Ishikawa (cell line): ENCODE results near the gene TAF1A.

Experiments
- CEBPB ChIP-seq: IDR thresholded peaks from 2 replicates; pipeline ENCODE4 v1.6.1; 2012
- CREB1 ChIP-seq: IDR thresholded peaks from 2 replicates; pipeline ENCODE4 v1.6.1; 2012; ENCODE audit warnings: low read depth
- EGR1 ChIP-seq: IDR thresholded peaks from 2 replicates; pipeline ENCODE4 v1.6.1; 2012
- EP300 ChIP-seq: IDR thresholded peaks from 2 replicates; pipeline ENCODE4 v1.6.1; 2012; ENCODE audit warnings: borderline replicate concordance
- FOXM1 ChIP-seq: IDR thresholded peaks from 2 replicates; pipeline ENCODE4 v1.6.1; 2012; ENCODE audit warnings: low read depth, borderline replicate concordance
- NFIC ChIP-seq: IDR thresholded peaks from 2 replicates; pipeline ENCODE4 v1.6.1; 2012
- RAD21 ChIP-seq: IDR thresholded peaks from 2 replicates; pipeline ENCODE4 v1.6.1; 2012; ENCODE audit warnings: low read depth
- TAF1 ChIP-seq: IDR thresholded peaks from 2 replicates; pipeline ENCODE4 v1.6.1; 2012; ENCODE audit warnings: low read depth, mild to moderate bottlenecking
- TCF12 ChIP-seq: IDR thresholded peaks from 2 replicates; pipeline ENCODE4 v1.6.1; 2012; ENCODE audit warnings: low read depth
- TEAD4 ChIP-seq: IDR thresholded peaks from 2 replicates; pipeline ENCODE4 v1.6.1; 2012
- YY1 ChIP-seq: IDR thresholded peaks from 2 replicates; pipeline ENCODE4 v1.6.1; 2012; ENCODE audit warnings: low read depth
- ZBTB7A ChIP-seq: IDR thresholded peaks from 2 replicates; pipeline ENCODE4 v1.6.1; 2012; ENCODE audit warnings: low read depth
- TF ChIP-seq, protein P1 (sequence below): IDR thresholded peaks from 2 replicates; pipeline ENCODE4 v1.6.1; 2012
- TF ChIP-seq, protein P2 (sequence below): IDR thresholded peaks from 2 replicates; pipeline ENCODE4 v1.6.1; 2012
- TF ChIP-seq, protein P3 (sequence below): IDR thresholded peaks from 2 replicates; pipeline ENCODE4 v1.6.1; 2012; ENCODE audit warnings: low read depth, mild to moderate bottlenecking

TAF1A gene

DNA sequence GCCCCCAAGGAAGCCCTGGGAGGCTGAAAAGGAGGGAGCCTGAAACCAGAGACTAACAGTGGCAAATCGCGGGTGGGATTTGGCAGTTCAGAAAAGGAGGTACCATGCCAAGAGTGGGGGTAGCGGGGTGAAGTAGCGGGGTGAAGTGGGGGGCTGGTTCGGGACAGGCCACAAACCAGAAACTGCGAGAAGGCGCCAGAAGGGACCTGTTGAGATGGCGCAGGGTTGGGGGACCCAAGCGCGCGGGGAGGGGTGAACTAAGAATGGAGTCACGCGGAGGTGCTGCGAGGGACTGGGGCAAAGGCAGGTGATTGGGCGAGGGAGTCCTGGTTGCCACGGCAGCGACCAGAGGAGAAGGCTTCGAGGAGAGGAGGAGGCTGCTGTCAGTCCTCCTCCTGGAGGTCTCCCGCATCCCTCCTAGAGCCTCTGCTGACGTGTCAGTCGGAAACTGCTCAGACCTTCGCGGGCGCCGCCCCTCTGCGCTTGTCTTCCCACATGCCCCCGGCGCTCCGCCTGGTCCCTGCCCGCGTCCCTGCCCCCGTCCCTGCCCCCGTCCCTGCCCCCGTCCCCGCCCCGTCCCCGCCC lies 27.7 kb upstream of the TAF1A start:
- TF ChIP-seq, protein P1, sequence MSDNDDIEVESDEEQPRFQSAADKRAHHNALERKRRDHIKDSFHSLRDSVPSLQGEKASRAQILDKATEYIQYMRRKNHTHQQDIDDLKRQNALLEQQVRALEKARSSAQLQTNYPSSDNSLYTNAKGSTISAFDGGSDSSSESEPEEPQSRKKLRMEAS = peak; percentile 40; the same call in 1 of the 2 replicates
- TF ChIP-seq TAF1 (no peak), YY1 (no peak), ZBTB7A (0 out of 2 replicates have a peak, but pooled peaks have one; percentile 38), TCF12 (no peak), CEBPB (no peak), EGR1 (no peak), TEAD4 (no peak)
- TF ChIP-seq, protein P2, sequence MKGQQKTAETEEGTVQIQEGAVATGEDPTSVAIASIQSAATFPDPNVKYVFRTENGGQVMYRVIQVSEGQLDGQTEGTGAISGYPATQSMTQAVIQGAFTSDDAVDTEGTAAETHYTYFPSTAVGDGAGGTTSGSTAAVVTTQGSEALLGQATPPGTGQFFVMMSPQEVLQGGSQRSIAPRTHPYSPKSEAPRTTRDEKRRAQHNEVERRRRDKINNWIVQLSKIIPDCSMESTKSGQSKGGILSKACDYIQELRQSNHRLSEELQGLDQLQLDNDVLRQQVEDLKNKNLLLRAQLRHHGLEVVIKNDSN = peak; percentile 57; the same call in 1 of the 2 replicates
- TF ChIP-seq, protein P3, sequence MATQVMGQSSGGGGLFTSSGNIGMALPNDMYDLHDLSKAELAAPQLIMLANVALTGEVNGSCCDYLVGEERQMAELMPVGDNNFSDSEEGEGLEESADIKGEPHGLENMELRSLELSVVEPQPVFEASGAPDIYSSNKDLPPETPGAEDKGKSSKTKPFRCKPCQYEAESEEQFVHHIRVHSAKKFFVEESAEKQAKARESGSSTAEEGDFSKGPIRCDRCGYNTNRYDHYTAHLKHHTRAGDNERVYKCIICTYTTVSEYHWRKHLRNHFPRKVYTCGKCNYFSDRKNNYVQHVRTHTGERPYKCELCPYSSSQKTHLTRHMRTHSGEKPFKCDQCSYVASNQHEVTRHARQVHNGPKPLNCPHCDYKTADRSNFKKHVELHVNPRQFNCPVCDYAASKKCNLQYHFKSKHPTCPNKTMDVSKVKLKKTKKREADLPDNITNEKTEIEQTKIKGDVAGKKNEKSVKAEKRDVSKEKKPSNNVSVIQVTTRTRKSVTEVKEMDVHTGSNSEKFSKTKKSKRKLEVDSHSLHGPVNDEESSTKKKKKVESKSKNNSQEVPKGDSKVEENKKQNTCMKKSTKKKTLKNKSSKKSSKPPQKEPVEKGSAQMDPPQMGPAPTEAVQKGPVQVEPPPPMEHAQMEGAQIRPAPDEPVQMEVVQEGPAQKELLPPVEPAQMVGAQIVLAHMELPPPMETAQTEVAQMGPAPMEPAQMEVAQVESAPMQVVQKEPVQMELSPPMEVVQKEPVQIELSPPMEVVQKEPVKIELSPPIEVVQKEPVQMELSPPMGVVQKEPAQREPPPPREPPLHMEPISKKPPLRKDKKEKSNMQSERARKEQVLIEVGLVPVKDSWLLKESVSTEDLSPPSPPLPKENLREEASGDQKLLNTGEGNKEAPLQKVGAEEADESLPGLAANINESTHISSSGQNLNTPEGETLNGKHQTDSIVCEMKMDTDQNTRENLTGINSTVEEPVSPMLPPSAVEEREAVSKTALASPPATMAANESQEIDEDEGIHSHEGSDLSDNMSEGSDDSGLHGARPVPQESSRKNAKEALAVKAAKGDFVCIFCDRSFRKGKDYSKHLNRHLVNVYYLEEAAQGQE = no peak

DNA sequence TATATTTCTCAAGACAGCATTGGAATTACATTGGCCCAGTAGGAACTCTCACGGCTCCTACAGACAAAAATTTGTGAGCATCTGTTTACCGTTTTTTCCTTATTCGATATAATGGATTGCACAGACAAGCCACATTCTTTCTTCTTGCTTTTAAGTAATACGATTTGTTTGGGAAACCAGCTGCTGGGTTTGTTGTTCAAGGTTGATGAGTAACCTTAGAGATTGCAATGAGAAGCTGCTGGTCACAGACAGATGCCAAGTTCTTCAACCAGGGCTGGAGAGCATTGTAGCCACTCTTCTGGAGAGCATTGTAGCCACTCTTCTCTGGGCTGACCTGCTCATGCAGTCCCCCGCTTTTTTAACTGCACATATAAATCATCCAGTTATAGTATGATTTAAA lies 26.8 kb upstream of the TAF1A start:
- TF ChIP-seq, protein P1 = no peak
- TF ChIP-seq YY1 (no peak), NFIC (no peak), CREB1 (no peak), EGR1 (no peak), RAD21 (no peak), CEBPB (no peak), ZBTB7A (no peak), FOXM1 (no peak), TCF12 (no peak), TEAD4 (no peak), EP300 (no peak), TAF1 (no peak)
- TF ChIP-seq, protein P2 = no peak
- TF ChIP-seq, protein P3 = no peak

DNA sequence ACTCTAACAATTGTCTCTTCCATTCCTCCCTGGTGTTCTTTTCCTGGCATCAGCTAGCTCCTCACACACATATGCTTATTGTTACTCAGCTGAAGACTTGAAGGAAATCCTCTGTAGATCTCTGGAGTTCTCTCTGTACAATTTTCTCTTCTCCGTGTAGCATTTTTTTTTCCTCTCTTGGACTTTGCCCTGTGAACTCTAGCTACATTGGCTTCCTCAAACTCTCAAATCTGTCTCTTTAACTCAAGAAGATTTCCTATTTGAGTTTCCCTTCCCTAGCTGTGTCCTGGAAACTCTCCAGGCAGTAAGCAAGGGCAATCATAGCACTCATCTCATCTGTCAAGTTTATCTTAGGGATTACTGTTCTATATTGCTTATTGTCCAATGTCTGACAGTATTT lies 23.9 kb upstream of the TAF1A start:
- no peak for TF ChIP-seq TEAD4
- TF ChIP-seq CREB1 = no peak
- TF ChIP-seq EP300 = no peak
- no peak for TF ChIP-seq FOXM1
- no peak for TF ChIP-seq NFIC
- TF ChIP-seq, protein P2 = no peak
- TF ChIP-seq, protein P1 = no peak
- no peak for TF ChIP-seq TAF1
- no peak for TF ChIP-seq TCF12
- TF ChIP-seq, protein P3 = no peak
- TF ChIP-seq CEBPB = no peak
- no peak for TF ChIP-seq EGR1
- no peak for TF ChIP-seq ZBTB7A
- no peak for TF ChIP-seq RAD21
- no peak for TF ChIP-seq YY1

DNA sequence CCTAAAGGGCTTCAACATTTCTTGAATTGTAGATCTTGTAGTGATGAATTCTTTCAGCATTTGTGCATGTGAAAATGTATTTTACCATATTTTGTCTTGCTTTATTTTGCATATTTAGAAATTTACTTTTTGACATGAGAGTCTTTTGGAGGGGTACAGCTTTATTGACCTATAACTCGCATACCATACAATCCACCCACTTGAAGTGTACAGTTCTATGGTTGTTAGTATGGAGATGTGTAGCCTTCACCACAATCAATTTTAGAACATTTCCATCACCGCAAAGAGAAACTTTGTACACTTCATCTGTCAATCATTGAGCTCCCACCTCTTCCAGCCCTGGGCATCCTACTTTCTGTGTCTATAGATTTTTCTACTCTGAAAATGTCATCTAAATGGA lies 21.0 kb upstream of the TAF1A start:
- TF ChIP-seq, protein P1 = no peak
- TF ChIP-seq TCF12 = no peak
- no peak for TF ChIP-seq YY1
- TF ChIP-seq EGR1 = no peak
- no peak for TF ChIP-seq NFIC
- TF ChIP-seq EP300 = no peak
- TF ChIP-seq FOXM1 = no peak
- no peak for TF ChIP-seq ZBTB7A
- no peak for TF ChIP-seq TAF1
- TF ChIP-seq, protein P3 = no peak
- TF ChIP-seq, protein P2 = no peak
- no peak for TF ChIP-seq TEAD4
- no peak for TF ChIP-seq CREB1
- no peak for TF ChIP-seq CEBPB
- TF ChIP-seq RAD21 = no peak
